Loucy (cell line): ENCODE data around the gene SLC6A19.

Experiments used
- H2AFZ ChIP-seq: fragments of 200-600 bp; sonication (generic); 2 replicates; pipeline ENCODE4 v1.6.0; 2016; ENCODE audit warnings: antibody characterized with exemption, mild to moderate bottlenecking, low read length, moderate library complexity
- H3F3A ChIP-seq: fragments of 200-600 bp; 2 replicates; pipeline ENCODE4 v1.6.0; 2016; ENCODE audit warnings: antibody characterized with exemption, low read depth, mild to moderate bottlenecking
- H3K27me3 ChIP-seq: fragments of 200-600 bp; sonication (generic); 2 replicates; pipeline ENCODE4 v1.6.1; 2014; ENCODE audit warnings: low read length, mild to moderate bottlenecking; ENCODE audit not compliant: insufficient read depth, poor library complexity, severe bottlenecking
- H3K36me3 ChIP-seq: fragments of 200-600 bp; sonication (generic); 2 replicates; pipeline ENCODE4 v1.6.1; 2016; ENCODE audit warnings: low read length; ENCODE audit not compliant: insufficient read depth
- H3K4me1 ChIP-seq: fragments of 200-600 bp; sonication (generic); 2 replicates; pipeline ENCODE4 v1.5.1; 2014; ENCODE audit warnings: low read length, mild to moderate bottlenecking; ENCODE audit not compliant: insufficient read depth, poor library complexity, severe bottlenecking
- H3K4me2 ChIP-seq: fragments of 200-600 bp; sonication (generic); 2 replicates; pipeline ENCODE4 v1.6.0; 2014; ENCODE audit warnings: antibody characterized with exemption, low read length, low read depth, mild to moderate bottlenecking; ENCODE audit not compliant: poor library complexity, severe bottlenecking
- H3K4me3 ChIP-seq: fragments of 200-600 bp; sonication (generic); 2 replicates; pipeline ENCODE4 v1.5.1; 2014; ENCODE audit warnings: low read length, mild to moderate bottlenecking, mixed read lengths; ENCODE audit not compliant: poor library complexity, severe bottlenecking
- H3K79me2 ChIP-seq: fragments of 200-600 bp; sonication (generic); 2 replicates; pipeline ENCODE4 v1.6.1; 2014; ENCODE audit warnings: low read length; ENCODE audit not compliant: insufficient read depth
- H3K9ac ChIP-seq: fragments of 200-600 bp; sonication (generic); 2 replicates; pipeline ENCODE4 v1.6.0; 2014; ENCODE audit warnings: mild to moderate bottlenecking, low read depth, low read length, moderate library complexity; ENCODE audit not compliant: poor library complexity, severe bottlenecking
- H3K9me2 ChIP-seq: fragments of 200-600 bp; sonication (generic); replicated peaks from 2 replicates; pipeline ENCODE4 v1.6.1; 2016; ENCODE audit warnings: low read depth, low read length, mixed read lengths
- H3K9me3 ChIP-seq: fragments of 200-600 bp; sonication (generic); 2 replicates; pipeline ENCODE4 v1.6.1; 2014; ENCODE audit warnings: mild to moderate bottlenecking, antibody characterized with exemption, low read length, low read depth; ENCODE audit not compliant: insufficient read depth
- H4K20me1 ChIP-seq: fragments of 200-600 bp; sonication (generic); 2 replicates; pipeline ENCODE4 v1.6.0; 2014; ENCODE audit warnings: antibody characterized with exemption, low read length, mild to moderate bottlenecking; ENCODE audit not compliant: insufficient read depth, poor library complexity, severe bottlenecking
- EZH2phosphoT487 ChIP-seq: fragments of 200-600 bp; IDR thresholded peaks from 2 replicates; pipeline ENCODE4 v1.6.1; 2018; ENCODE audit warnings: antibody characterized with exemption, mild to moderate bottlenecking, moderate library complexity, borderline replicate concordance
- TF ChIP-seq, protein P1 (sequence below): fragments of 200-600 bp; sonication (generic); conservative IDR thresholded peaks from 2 replicates; pipeline ENCODE4 v1.5.1; 2014; ENCODE audit warnings: mild to moderate bottlenecking, antibody characterized with exemption, low read length

The SLC6A19 gene

DNA sequence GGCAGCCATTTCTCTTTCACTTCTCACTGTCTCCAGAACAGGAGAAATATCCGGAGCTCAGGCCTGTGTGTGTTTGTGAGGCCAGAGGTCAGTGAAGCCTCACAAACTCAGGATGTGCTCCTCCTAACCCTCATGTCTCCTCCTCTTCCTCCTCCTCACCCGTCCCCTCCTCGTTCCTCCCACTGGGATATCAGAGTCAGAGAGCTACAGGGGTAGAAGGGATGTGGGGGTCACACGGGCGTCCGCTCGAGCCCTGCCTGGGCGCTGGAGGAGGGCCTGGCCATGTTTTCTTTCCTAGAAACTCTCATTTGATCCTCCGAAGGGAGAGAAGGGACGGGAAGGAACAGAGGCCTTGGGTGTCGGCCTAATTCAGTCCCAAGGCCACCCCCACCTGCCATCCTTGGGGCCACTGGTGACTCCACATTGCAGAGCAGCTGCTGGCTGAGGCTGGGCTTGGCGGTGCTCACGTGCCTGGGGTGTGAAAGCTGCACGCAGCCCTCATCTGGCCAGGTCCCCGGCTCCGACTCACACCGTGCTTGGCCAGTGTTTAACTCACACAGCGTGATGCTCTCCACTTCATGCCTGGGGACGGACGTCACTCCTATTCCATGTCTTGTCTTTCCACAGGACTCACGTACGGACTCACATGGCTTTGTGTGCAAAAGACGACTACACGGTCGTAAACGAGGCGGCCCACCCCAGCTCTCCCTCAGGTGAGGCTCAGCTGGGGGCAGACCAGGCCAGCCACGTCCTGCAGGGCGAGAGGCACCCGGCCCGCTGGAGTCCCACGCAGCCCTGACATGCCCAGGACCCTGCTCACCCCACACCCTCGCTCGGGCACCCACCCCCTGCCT, 22.6 kb upstream of the SLC6A19 start:
- H3K9ac ChIP-seq, result no peak overlapping the region
- H3K79me2 ChIP-seq, result no peaks in the 10 kb centered on the region
- no peaks in the 10 kb centered on the region for H4K20me1 ChIP-seq
- H3K4me2 ChIP-seq, result no peak overlapping the region
- H3K9me3 ChIP-seq, result no peaks in the 10 kb centered on the region; the same call in 1 of the 2 replicates
- H3K4me1 ChIP-seq, result peaks cover 12% of the 10 kb centered on the region
- TF ChIP-seq, protein P1, sequence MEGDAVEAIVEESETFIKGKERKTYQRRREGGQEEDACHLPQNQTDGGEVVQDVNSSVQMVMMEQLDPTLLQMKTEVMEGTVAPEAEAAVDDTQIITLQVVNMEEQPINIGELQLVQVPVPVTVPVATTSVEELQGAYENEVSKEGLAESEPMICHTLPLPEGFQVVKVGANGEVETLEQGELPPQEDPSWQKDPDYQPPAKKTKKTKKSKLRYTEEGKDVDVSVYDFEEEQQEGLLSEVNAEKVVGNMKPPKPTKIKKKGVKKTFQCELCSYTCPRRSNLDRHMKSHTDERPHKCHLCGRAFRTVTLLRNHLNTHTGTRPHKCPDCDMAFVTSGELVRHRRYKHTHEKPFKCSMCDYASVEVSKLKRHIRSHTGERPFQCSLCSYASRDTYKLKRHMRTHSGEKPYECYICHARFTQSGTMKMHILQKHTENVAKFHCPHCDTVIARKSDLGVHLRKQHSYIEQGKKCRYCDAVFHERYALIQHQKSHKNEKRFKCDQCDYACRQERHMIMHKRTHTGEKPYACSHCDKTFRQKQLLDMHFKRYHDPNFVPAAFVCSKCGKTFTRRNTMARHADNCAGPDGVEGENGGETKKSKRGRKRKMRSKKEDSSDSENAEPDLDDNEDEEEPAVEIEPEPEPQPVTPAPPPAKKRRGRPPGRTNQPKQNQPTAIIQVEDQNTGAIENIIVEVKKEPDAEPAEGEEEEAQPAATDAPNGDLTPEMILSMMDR, result no peak
- TF ChIP-seq EZH2phosphoT487, result no peak
- no peak overlapping the region for H3K4me3 ChIP-seq
- H3K36me3 ChIP-seq, result no peaks in the 10 kb centered on the region
- no peaks in the 10 kb centered on the region for H3F3A ChIP-seq
- H2AFZ ChIP-seq, result no peak overlapping the region
- no peaks in the 10 kb centered on the region for H3K27me3 ChIP-seq
- no peaks in the 10 kb centered on the region for H3K9me2 ChIP-seq

DNA sequence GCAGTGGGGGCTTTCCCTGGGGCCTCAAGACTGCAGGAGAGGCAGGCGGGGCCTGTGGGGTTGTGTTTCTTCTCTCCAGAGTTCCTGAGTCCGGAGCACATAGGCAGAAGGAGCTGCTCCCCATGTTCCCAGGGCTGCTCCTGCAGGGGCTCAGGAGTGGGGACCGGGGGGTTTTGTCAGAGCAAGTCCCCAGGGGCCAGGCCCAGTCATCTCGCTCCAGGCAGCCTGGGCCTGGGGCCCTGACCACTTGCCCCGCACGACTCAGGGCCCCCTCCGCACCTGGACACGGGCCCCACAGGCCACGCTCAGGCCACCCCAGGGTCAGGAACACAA, 22.0 kb upstream of the SLC6A19 start:
- Histone ChIP-seq H3K9me2 (no peaks in the 10 kb centered on the region), H3K9me3 (no peaks in the 10 kb centered on the region; the same call in 1 of the 2 replicates), H3K9ac (no peak overlapping the region), H3K36me3 (no peaks in the 10 kb centered on the region), H3K4me2 (no peak overlapping the region), H3K4me1 (peaks cover 11% of the 10 kb centered on the region), H4K20me1 (no peaks in the 10 kb centered on the region), H2AFZ (no peak overlapping the region), H3K27me3 (no peaks in the 10 kb centered on the region), H3K4me3 (no peak overlapping the region), H3F3A (no peaks in the 10 kb centered on the region), H3K79me2 (no peaks in the 10 kb centered on the region)
- no peak for TF ChIP-seq EZH2phosphoT487
- TF ChIP-seq, protein P1, result no peak

DNA sequence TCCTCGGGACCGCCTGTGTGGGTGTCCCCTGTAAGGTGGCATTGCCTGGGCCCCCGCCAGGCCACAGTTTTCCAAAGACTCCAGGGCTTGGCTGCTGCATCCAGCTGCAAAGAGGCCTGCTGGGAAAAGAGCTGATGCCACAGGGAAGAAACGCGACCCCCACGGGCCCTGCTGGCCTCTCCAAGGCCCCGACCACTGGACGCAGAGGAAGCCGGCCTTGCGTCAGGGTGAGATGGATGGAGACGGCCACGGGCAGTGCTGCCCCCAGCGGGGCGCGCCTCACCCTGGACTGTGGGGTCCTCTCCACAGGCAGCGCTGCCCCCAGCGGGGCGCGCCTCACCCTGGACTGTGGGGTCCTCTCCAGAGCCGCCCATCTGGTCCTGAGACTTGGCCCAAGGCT, 21.3 kb upstream of the SLC6A19 start:
- Histone ChIP-seq H3K9me3 (no peaks in the 10 kb centered on the region), H3K4me3 (no peak overlapping the region), H4K20me1 (no peaks in the 10 kb centered on the region), H3K36me3 (no peaks in the 10 kb centered on the region), H3K9ac (no peak overlapping the region), H3K79me2 (no peaks in the 10 kb centered on the region), H3K4me2 (no peak overlapping the region), H3K27me3 (no peaks in the 10 kb centered on the region), H3F3A (no peaks in the 10 kb centered on the region), H3K4me1 (peaks cover 11% of the 10 kb centered on the region), H3K9me2 (no peaks in the 10 kb centered on the region), H2AFZ (no peak overlapping the region)
- TF ChIP-seq, protein P1, result no peak
- no peak for TF ChIP-seq EZH2phosphoT487
